Glutamatergic neuron (in vitro differentiated cells): ENCODE measurements around the gene TOX2. TPM values are rescaled to one million over a fixed set of nuclear protein-coding genes. Genes with fewer than 3 reads are reported as not detected.

Source experiments
- DNase-seq: peaks from one replicate; pipeline ENCODE4 v3.0.0; 2022
- H3K27ac Mint-ChIP-seq: one replicate; pipeline ENCODE4 v1.8.0; 2020; ENCODE audit warnings: mild to moderate bottlenecking, mixed read lengths, inconsistent platforms; ENCODE audit not compliant: unreplicated experiment
- H3K27me3 Mint-ChIP-seq: one replicate; pipeline ENCODE4 v1.8.0; 2020; ENCODE audit warnings: mild to moderate bottlenecking, moderate library complexity, mixed read lengths, inconsistent platforms; ENCODE audit not compliant: unreplicated experiment
- H3K36me3 Mint-ChIP-seq: one replicate; pipeline ENCODE4 v1.8.0; 2020; ENCODE audit warnings: mild to moderate bottlenecking, mixed read lengths, inconsistent platforms; ENCODE audit not compliant: unreplicated experiment
- H3K4me1 Mint-ChIP-seq: one replicate; pipeline ENCODE4 v1.8.0; 2020; ENCODE audit warnings: mild to moderate bottlenecking, low read depth, mixed read lengths, inconsistent platforms; ENCODE audit not compliant: unreplicated experiment
- H3K4me3 Mint-ChIP-seq: one replicate; pipeline ENCODE4 v1.8.0; 2020; ENCODE audit warnings: mild to moderate bottlenecking, mixed read lengths, inconsistent platforms; ENCODE audit not compliant: unreplicated experiment
- H3K9me3 Mint-ChIP-seq: one replicate; pipeline ENCODE4 v1.8.0; 2020; ENCODE audit warnings: mild to moderate bottlenecking, moderate library complexity, mixed read lengths, inconsistent platforms; ENCODE audit not compliant: unreplicated experiment
- CTCF ChIP-seq: fragments of 200-600 bp; sonication (generic); IDR thresholded peaks from one replicate; pipeline ENCODE4 v1.5.0; 2021; ENCODE audit not compliant: partially characterized antibody, unreplicated experiment
- total RNA-seq: library from RNA; stranded (reverse); fragmentation: NEBNext Ultra II Directional; extraction: Animal tissue kit (Norgen Biotek cat#: 25700); gene quantifications from one replicate; pipeline ENCODE4 v1.2.1, GENCODE V29; 2021; ENCODE audit not compliant: unreplicated experiment

The TOX2 gene
- total RNA-seq, 1 donor from 2014 or later, result 11.0 TPM

GRCh38 chr20:43946206-43946491 is 31.5 kb downstream of the TOX2 start:
- H3K36me3 Mint-ChIP-seq, result no peaks in the 10 kb centered on the region
- DNase-seq, result no peak
- no peaks in the 10 kb centered on the region for H3K27me3 Mint-ChIP-seq
- H3K4me3 Mint-ChIP-seq, result no peak overlapping the region
- peaks cover 3% of the 10 kb centered on the region for H3K9me3 Mint-ChIP-seq
- TF ChIP-seq CTCF, result no peak
- no peak overlapping the region for H3K27ac Mint-ChIP-seq
- no peaks in the 10 kb centered on the region for H3K4me1 Mint-ChIP-seq

- H3K4me3 Mint-ChIP-seq, result no peak overlapping the region
- H3K9me3 Mint-ChIP-seq, result peaks cover 3% of the 10 kb centered on the region
- H3K4me1 Mint-ChIP-seq, result no peaks in the 10 kb centered on the region
- H3K27me3 Mint-ChIP-seq, result no peaks in the 10 kb centered on the region
- TF ChIP-seq CTCF, result no peak
- H3K36me3 Mint-ChIP-seq, result no peaks in the 10 kb centered on the region
- no peak for DNase-seq
- no peak overlapping the region for H3K27ac Mint-ChIP-seq
Observed at GRCh38 chr20:43946659-43947315, 32.1 kb downstream of the TOX2 start.

- no peak for DNase-seq
- H3K9me3 Mint-ChIP-seq, result peaks cover 3% of the 10 kb centered on the region
- H3K27me3 Mint-ChIP-seq, result no peaks in the 10 kb centered on the region
- no peaks in the 10 kb centered on the region for H3K4me1 Mint-ChIP-seq
- H3K36me3 Mint-ChIP-seq, result no peaks in the 10 kb centered on the region
- no peak overlapping the region for H3K27ac Mint-ChIP-seq
- TF ChIP-seq CTCF, result no peak
- no peak overlapping the region for H3K4me3 Mint-ChIP-seq
Observed at GRCh38 chr20:43947316-43947710, 32.7 kb downstream of the TOX2 start.

- Mint-ChIP-seq H3K4me3 (no peak overlapping the region), H3K36me3 (no peaks in the 10 kb centered on the region), H3K4me1 (no peaks in the 10 kb centered on the region), H3K27me3 (peaks cover 1% of the 10 kb centered on the region), H3K9me3 (peaks cover 3% of the 10 kb centered on the region), H3K27ac (no peak overlapping the region)
- TF ChIP-seq CTCF, result no peak
- DNase-seq, result no peak
Observed at GRCh38 chr20:43948455-43948854, 33.8 kb downstream of the TOX2 start.

GRCh38 chr20:43949248-43949647 is 34.6 kb downstream of the TOX2 start:
- DNase-seq, result no peak
- Mint-ChIP-seq H3K9me3 (no peaks in the 10 kb centered on the region), H3K4me1 (no peaks in the 10 kb centered on the region), H3K4me3 (no peak overlapping the region), H3K36me3 (no peaks in the 10 kb centered on the region), H3K27ac (no peak overlapping the region), H3K27me3 (peaks cover 1% of the 10 kb centered on the region)
- TF ChIP-seq CTCF, result no peak
